Stimulated activated CD8-positive, alpha-beta memory T cell treated with anti-CD3 and anti-CD28 coated beads, Interleukin-4, amount 100 ng/mL, for 1 hour (primary cell): Measurements from ENCODE around the gene ADAMTSL5.
"Not testable (repeated sequence)": the region's sequence is repeated elsewhere in the genome, so short reads cannot be mapped to it uniquely, and the experiment has no call there.

Source experiments
- DNase-seq, 2 donors: peaks; one replicate each; pipeline ENCODE4 v3.0.0-alpha.2; 2020; ENCODE audit warnings: low read depth in 2 of 2, low spot score in 1 of 2

Gene ADAMTSL5

GRCh38 chr19:1481893-1482360, 30.9 kb downstream of the ADAMTSL5 start:
- DNase-seq, result no peak

- DNase-seq, result no peak
Measured at GRCh38 chr19:1481224-1481892, 31.5 kb downstream of the ADAMTSL5 start.

GRCh38 chr19:1478934-1479707, 33.7 kb downstream of the ADAMTSL5 start, which contains the start of gene C19orf25:
Gene C19orf25 (minus strand): TSS chr19:1479215. CDS start chr19:1478903, 312 bp downstream.
- DNase-seq, result peak; percentile 71 to 85

GRCh38 chr19:1477056-1477455, 35.8 kb downstream of the ADAMTSL5 start:
- not testable (repeated sequence) for DNase-seq

GRCh38 chr19:1475751-1476437, 36.9 kb downstream of the ADAMTSL5 start:
- DNase-seq, result no peak

- DNase-seq, result no peak
Measured at GRCh38 chr19:1474765-1475351, 38.0 kb downstream of the ADAMTSL5 start.

- DNase-seq, result no peak
Measured at GRCh38 chr19:1474011-1474764, 38.6 kb downstream of the ADAMTSL5 start.

GRCh38 chr19:1473085-1473851, 39.6 kb downstream of the ADAMTSL5 start:
- no peak for DNase-seq

GRCh38 chr19:1472231-1473084, 40.4 kb downstream of the ADAMTSL5 start:
- DNase-seq, result no peak

GRCh38 chr19:1471515-1472160, 41.2 kb downstream of the ADAMTSL5 start:
- no peak for DNase-seq

- no peak for DNase-seq
Measured at GRCh38 chr19:1471010-1471514, 41.8 kb downstream of the ADAMTSL5 start.

- DNase-seq, result peak in 1 of 2 donors; percentile 46
Measured at GRCh38 chr19:1470305-1471009, 42.4 kb downstream of the ADAMTSL5 start.

GRCh38 chr19:1470055-1470304, 42.8 kb downstream of the ADAMTSL5 start:
- no peak for DNase-seq

- DNase-seq, result no peak
Measured at GRCh38 chr19:1469255-1470054, 43.4 kb downstream of the ADAMTSL5 start.

GRCh38 chr19:1468821-1469254, 44.0 kb downstream of the ADAMTSL5 start:
- no peak for DNase-seq

GRCh38 chr19:1468274-1468820, 44.5 kb downstream of the ADAMTSL5 start:
- DNase-seq, result no peak
